Measurements from ENCODE around the gene SLC41A2. TPM values are rescaled to one million over a fixed set of nuclear protein-coding genes. Genes with fewer than 3 reads are reported as not detected.
"Not testable (repeated sequence)": the region's sequence is repeated elsewhere in the genome, so short reads cannot be mapped to it uniquely, and the experiment has no call there.

The SLC41A2 gene
- total RNA-seq, 1 experiment from 2014 or later: 10.2 TPM

GRCh38 chr12:104964167-104964855, 6.2 kb upstream of the SLC41A2 start:
- no peak for DNase-seq (ENCODE audit: low read depth)

GRCh38 chr12:104963757-104964156, 5.7 kb upstream of the SLC41A2 start:
- DNase-seq (ENCODE audit: low read depth): no peak

GRCh38 chr12:104960464-104960863, 2.4 kb upstream of the SLC41A2 start:
- DNase-seq (ENCODE audit: low read depth): no peak

- DNase-seq (ENCODE audit: low read depth): peak; percentile 55
Observed at GRCh38 chr12:104959335-104959841, 1.3 kb upstream of the SLC41A2 start.

GRCh38 chr12:104958805-104959334, 780 bp upstream of the SLC41A2 start:
- DNase-seq (ENCODE audit: low read depth): no peak

- no peak for DNase-seq (ENCODE audit: low read depth)
Observed at GRCh38 chr12:104957719-104958000, 430 bp downstream of the SLC41A2 start.

GRCh38 chr12:104956870-104957718, 996 bp downstream of the SLC41A2 start:
- DNase-seq (ENCODE audit: low read depth): peak; percentile 10

GRCh38 chr12:104955703-104956102, 2.4 kb downstream of the SLC41A2 start:
- no peak for DNase-seq (ENCODE audit: low read depth)

- DNase-seq (ENCODE audit: low read depth): no peak
Observed at GRCh38 chr12:104953323-104953722, 4.8 kb downstream of the SLC41A2 start.

GRCh38 chr12:104952816-104953215, 5.3 kb downstream of the SLC41A2 start:
- DNase-seq (ENCODE audit: low read depth): no peak

- DNase-seq (ENCODE audit: low read depth): no peak
Observed at GRCh38 chr12:104951759-104952509, 6.2 kb downstream of the SLC41A2 start.

GRCh38 chr12:104948716-104949115, 9.4 kb downstream of the SLC41A2 start:
- DNase-seq (ENCODE audit: low read depth): not testable (repeated sequence)

GRCh38 chr12:104944252-104944651, 13.8 kb downstream of the SLC41A2 start:
- no peak for DNase-seq (ENCODE audit: low read depth)

- not testable (repeated sequence) for DNase-seq (ENCODE audit: low read depth)
Observed at GRCh38 chr12:104943401-104943800, 14.7 kb downstream of the SLC41A2 start.

GRCh38 chr12:104942075-104942474, 16.0 kb downstream of the SLC41A2 start:
- peak; percentile 39 for DNase-seq (ENCODE audit: low read depth)

- DNase-seq (ENCODE audit: low read depth): no peak
Observed at GRCh38 chr12:104941454-104941853, 16.6 kb downstream of the SLC41A2 start.

GRCh38 chr12:104939089-104939488, 19.0 kb downstream of the SLC41A2 start:
- no peak for DNase-seq (ENCODE audit: low read depth)

GRCh38 chr12:104938371-104938770, 19.7 kb downstream of the SLC41A2 start:
- no peak for DNase-seq (ENCODE audit: low read depth)

GRCh38 chr12:104935886-104936285, 22.2 kb downstream of the SLC41A2 start:
- no peak for DNase-seq (ENCODE audit: low read depth)

GRCh38 chr12:104933778-104934177, 24.3 kb downstream of the SLC41A2 start:
- DNase-seq (ENCODE audit: low read depth): no peak

- DNase-seq (ENCODE audit: low read depth): no peak
Observed at GRCh38 chr12:104933128-104933527, 25.0 kb downstream of the SLC41A2 start.

Data from HT1080 (cell line).